ENCODE measurements around the gene GMDS. TPM values are rescaled to one million over a fixed set of nuclear protein-coding genes. Genes with fewer than 3 reads are reported as not detected.

The GMDS gene
- total and polyA plus RNA-seq, 2 of the 4 experiments (the other 2 are of a cell fraction), result 7.3 to 21.9 TPM

- Histone ChIP-seq H3K4ac (ENCODE audit: low read depth, low read length) (no peak overlapping the region), H3K14ac (replicated peaks; ENCODE audit: low read depth, low read length) (no peak overlapping the region), H2AK9ac (replicated peaks; ENCODE audit: low read depth, low read length, poor library complexity) (no peak overlapping the region), H2BK20ac (ENCODE audit: low read depth, low read length) (no peak overlapping the region), H3K4me2 (ENCODE audit: low read depth, low read length) (no peak overlapping the region), H3K23ac (ENCODE audit: low read depth, low read length) (no peak overlapping the region), H3K36me3 (ENCODE audit: control insufficient read depth, insufficient read depth, low read length) (no peaks in the 10 kb centered on the region), H4K91ac (ENCODE audit: insufficient read depth, low read depth, low read length) (no peak overlapping the region), H3K56ac (ENCODE audit: extremely low read depth, insufficient read depth, low read length) (no peak overlapping the region), H3K4me3 (ENCODE audit: insufficient read depth, low read depth, low read length) (no peak overlapping the region), H3K9me1 (ENCODE audit: insufficient read depth, low read length) (no peaks in the 10 kb centered on the region), H3K9me3 (ENCODE audit: control insufficient read depth, insufficient read depth, low read length) (no peaks in the 10 kb centered on the region), H3K18ac (ENCODE audit: low read depth, low read length) (no peak overlapping the region), H4K8ac (ENCODE audit: low read depth in 2 of 2, low read length in 2 of 2) (no peak overlapping the region), H4K20me1 (ENCODE audit: insufficient read depth, low read length) (no peaks in the 10 kb centered on the region), H2AK5ac (ENCODE audit: low read depth, low read length) (no peak overlapping the region), H3K79me1 (ENCODE audit: low read depth in 1 of 2, low read length in 2 of 2) (no peaks in the 10 kb centered on the region), H3K9ac (ENCODE audit: low read depth, low read length) (no peak overlapping the region), H4K5ac (ENCODE audit: low read depth, low read length) (no peak overlapping the region), H3K4me1 (ENCODE audit: control insufficient read depth, insufficient read depth, low read length) (peaks cover 2% of the 10 kb centered on the region; the same call in 1 of the 2 replicates), H2BK120ac (ENCODE audit: low read depth, low read length) (no peak overlapping the region), H3K27me3 (ENCODE audit: control insufficient read depth, insufficient read depth, low read length) (no peaks in the 10 kb centered on the region), H2BK5ac (ENCODE audit: low read depth, low read length, poor library complexity, severe bottlenecking) (no peak overlapping the region), H2AFZ (replicated peaks; ENCODE audit: low read length, poor library complexity) (no peak overlapping the region), H2BK15ac (ENCODE audit: low read depth, low read length) (no peak overlapping the region), H3K27ac (ENCODE audit: insufficient read depth, low read length) (no peak overlapping the region)
- intact Hi-C loops (cut with micrococcal nuclease), result no loop called here
- DNase-seq (no peak), ATAC-seq (ENCODE audit: low read depth) (no peak; the same call in 1 of the 2 replicates)
- WGBS, 2 experiments (ENCODE audit: extremely low coverage in 2 of 2, insufficient read length in 1 of 2), result no CpG with 5 or more reads among the region's 2 CpGs
- ChIA-PET POLR2A (ENCODE audit: unreplicated experiment) (no interaction called here), CTCF (no interaction called here)
- no peak for TF ChIP-seq NFE2L2 (IDR thresholded peaks at IDR 0.05; ENCODE audit: low read depth, low read length)
- no peak for TF ChIP-seq CEBPB (IDR thresholded peaks at IDR 0.05; ENCODE audit: low read depth, low read length)
- TF ChIP-seq RCOR1 (IDR thresholded peaks at IDR 0.05; ENCODE audit: insufficient replicate concordance, low read length), result no peak
- TF ChIP-seq BHLHE40 (IDR thresholded peaks at IDR 0.05; ENCODE audit: low read depth, low read length), result no peak
- TF ChIP-seq MAZ (IDR thresholded peaks at IDR 0.05; ENCODE audit: borderline replicate concordance, low read depth, low read length), result no peak
- TF ChIP-seq SMC3 (IDR thresholded peaks at IDR 0.05; ENCODE audit: low read depth, low read length), result no peak
- BruUV-seq (replicated peaks), result no TSS peak
- in situ Hi-C loops (cut with MboI; ENCODE audit: low sequenced_read_pairs), result no loop called here
- dilution Hi-C loops (cut with HindIII; ENCODE audit: low sequenced_read_pairs, unreplicated experiment), result no loop called here
Observed at GRCh38 chr6:1884313-1884712, 361.1 kb downstream of the GMDS start.
